SK-N-SH treated with all-trans-retinoic acid at 6 μM for 48 hours (cell line): Measurements from ENCODE around the gene ANK3.

ENCODE experiments used
- ATAC-seq: fragments of 200-7000 bp; cut with Tn5 transposase; 3 replicates; pipeline ENCODE4 v1.9.1; 2020; ENCODE audit warnings: mild to moderate bottlenecking, moderate library complexity
- ARNTL ChIP-seq: fragments of 450-650 bp; formaldehyde crosslinking; IDR thresholded peaks from 2 replicates; pipeline ENCODE4 v1.5.0; 2020; ENCODE audit warnings: low read depth, mild to moderate bottlenecking, moderate library complexity, borderline replicate concordance
- BACH2 ChIP-seq: fragments of 250-450 bp; sonication (Bioruptor Pico); IDR thresholded peaks from 2 replicates; pipeline ENCODE4 v1.9.0; 2021; ENCODE audit warnings: mild to moderate bottlenecking, borderline replicate concordance
- CSDC2 ChIP-seq: fragments of 250-450 bp; sonication (Bioruptor Pico); IDR thresholded peaks from 2 replicates; pipeline ENCODE4 v1.5.0; 2020; ENCODE audit warnings: mild to moderate bottlenecking, moderate library complexity
- ESRRG ChIP-seq: fragments of 250-450 bp; sonication (Bioruptor Pico); IDR thresholded peaks from 2 replicates; pipeline ENCODE4 v1.6.1; 2021; ENCODE audit warnings: mild to moderate bottlenecking
- GLIS3 ChIP-seq: fragments of 250-450 bp; sonication (Bioruptor Pico); IDR thresholded peaks from 2 replicates; pipeline ENCODE4 v1.5.0; 2020; ENCODE audit warnings: mild to moderate bottlenecking, moderate library complexity
- ISL1 ChIP-seq: fragments of 250-450 bp; sonication (Bioruptor Pico); IDR thresholded peaks from 2 replicates; pipeline ENCODE4 v2.1.2; 2022; ENCODE audit warnings: mild to moderate bottlenecking, moderate library complexity
- OSR1 ChIP-seq: fragments of 250-450 bp; sonication (Bioruptor Pico); IDR thresholded peaks from 2 replicates; pipeline ENCODE4 v1.8.0; 2022; ENCODE audit warnings: moderate library complexity, mild to moderate bottlenecking, inconsistent platforms
- PATZ1 ChIP-seq: fragments of 250-450 bp; sonication (Bioruptor Pico); IDR thresholded peaks from 2 replicates; pipeline ENCODE4 v1.8.0; 2020; ENCODE audit warnings: mild to moderate bottlenecking, moderate library complexity, borderline replicate concordance
- PPARA ChIP-seq: fragments of 250-450 bp; sonication (Bioruptor Pico); IDR thresholded peaks from 2 replicates; pipeline ENCODE4 v1.5.0; 2020; ENCODE audit warnings: mild to moderate bottlenecking, borderline replicate concordance
- RARB ChIP-seq: fragments of 250-450 bp; sonication (Bioruptor Pico); IDR thresholded peaks from 2 replicates; pipeline ENCODE4 v1.8.0; 2021; ENCODE audit warnings: mild to moderate bottlenecking, moderate library complexity
- SNAI2 ChIP-seq: fragments of 250-450 bp; sonication (Bioruptor Pico); IDR thresholded peaks from 2 replicates; pipeline ENCODE4 v1.5.0; 2020; ENCODE audit warnings: mild to moderate bottlenecking, moderate library complexity
- TCF4 ChIP-seq: fragments of 250-450 bp; sonication (Bioruptor Pico); IDR thresholded peaks from 2 replicates; pipeline ENCODE4 v1.8.0; 2021; ENCODE audit warnings: mild to moderate bottlenecking, moderate library complexity, borderline replicate concordance
- TOX ChIP-seq: fragments of 250-450 bp; sonication (Bioruptor Pico); IDR thresholded peaks from 2 replicates; pipeline ENCODE4 v1.8.0; 2021; ENCODE audit warnings: mild to moderate bottlenecking, moderate library complexity, borderline replicate concordance
- TSHZ2 ChIP-seq: fragments of 250-450 bp; sonication (Bioruptor Pico); IDR thresholded peaks from 2 replicates; pipeline ENCODE4 v1.5.0; 2020; ENCODE audit warnings: mild to moderate bottlenecking, moderate library complexity
- ZC3H10 ChIP-seq: fragments of 250-450 bp; sonication (Bioruptor Pico); IDR thresholded peaks from 2 replicates; pipeline ENCODE4 v1.5.1; 2021; ENCODE audit warnings: mild to moderate bottlenecking, moderate library complexity
- ZFP3 ChIP-seq: fragments of 250-450 bp; sonication (Bioruptor Pico); IDR thresholded peaks from 2 replicates; pipeline ENCODE4 v1.5.0; 2020; ENCODE audit warnings: mild to moderate bottlenecking, moderate library complexity
- ZFP30 ChIP-seq: fragments of 450-650 bp; formaldehyde crosslinking; IDR thresholded peaks from 2 replicates; pipeline ENCODE4 v1.5.0; 2022; ENCODE audit warnings: mild to moderate bottlenecking, moderate library complexity
- ZNF565 ChIP-seq: fragments of 450-650 bp; formaldehyde crosslinking; conservative IDR thresholded peaks from 2 replicates; pipeline ENCODE4 v1.5.0; 2020; ENCODE audit warnings: low read depth, mild to moderate bottlenecking, moderate library complexity
- ZNF70 ChIP-seq: fragments of 450-650 bp; formaldehyde crosslinking; IDR thresholded peaks from 2 replicates; pipeline ENCODE4 v1.5.0; 2020; ENCODE audit warnings: mild to moderate bottlenecking, moderate library complexity
- ZNF8 ChIP-seq: fragments of 450-650 bp; formaldehyde crosslinking; IDR thresholded peaks from 2 replicates; pipeline ENCODE4 v1.5.0; 2020; ENCODE audit warnings: mild to moderate bottlenecking, moderate library complexity
- TF ChIP-seq, protein P1 (sequence below): fragments of 250-450 bp; sonication (Bioruptor Pico); IDR thresholded peaks from 2 replicates; pipeline ENCODE4 v1.5.1; 2021; ENCODE audit warnings: mild to moderate bottlenecking, moderate library complexity
- TF ChIP-seq, protein P2 (sequence below): fragments of 250-450 bp; sonication (Bioruptor Pico); IDR thresholded peaks from 2 replicates; pipeline ENCODE4 v1.5.1; 2020; ENCODE audit warnings: low read depth, mild to moderate bottlenecking, moderate library complexity

Gene ANK3

GRCh38 chr10:60396766-60397165 is 7.1 kb upstream of the ANK3 start:
- peak; percentile 89 for ATAC-seq
- no peak for TF ChIP-seq ZNF8 (CRISPR knock-in tag)
- TF ChIP-seq TOX (CRISPR knock-in tag): no peak
- no peak for TF ChIP-seq ZC3H10
- TF ChIP-seq PATZ1: no peak
- TF ChIP-seq ZFP30: no peak
- TF ChIP-seq, all 23 proteins: peak for 0

DNA sequence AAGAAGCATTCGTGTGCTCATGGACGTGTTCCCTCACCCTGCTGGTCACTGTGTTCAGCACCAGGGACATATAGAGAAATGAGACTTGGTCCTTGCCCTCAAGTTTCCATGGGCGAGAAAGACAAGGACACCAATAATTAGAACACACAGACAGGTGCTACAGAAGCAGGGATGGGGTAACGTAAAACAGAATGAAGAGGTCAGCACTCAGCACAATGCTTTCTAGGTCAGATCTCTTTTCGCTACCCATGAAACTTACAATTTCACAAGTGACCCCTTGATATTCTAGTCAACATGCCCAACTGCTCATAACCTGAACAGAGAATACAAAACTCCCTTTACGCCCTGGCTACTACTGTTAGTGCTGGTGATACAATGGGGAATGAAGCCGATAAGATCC is 6.0 kb upstream of the ANK3 start:
- ATAC-seq: no peak
- TF ChIP-seq SNAI2 (CRISPR knock-in tag): no peak
- no peak for TF ChIP-seq OSR1
- no peak for TF ChIP-seq GLIS3 (CRISPR knock-in tag)
- TF ChIP-seq ISL1: no peak

DNA sequence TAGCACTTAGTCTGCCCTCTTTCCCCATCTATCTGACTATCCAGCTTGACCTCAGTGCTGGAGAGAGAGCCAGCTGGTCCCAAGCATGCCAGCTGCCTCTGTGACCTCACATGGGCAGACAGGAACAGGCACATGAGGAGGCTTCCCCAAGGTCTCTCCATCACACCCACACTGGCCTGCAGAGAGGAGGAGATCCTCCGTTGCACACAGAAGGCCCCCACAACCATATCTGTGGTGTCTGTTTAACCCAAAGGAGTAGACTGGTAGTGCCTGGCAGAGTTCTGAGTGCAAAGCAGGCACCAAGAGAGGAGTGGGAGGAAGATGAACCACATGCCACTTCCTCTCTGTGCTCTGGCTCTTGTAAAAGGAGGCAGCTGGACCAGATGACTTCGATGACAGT is 4.8 kb upstream of the ANK3 start:
- ATAC-seq: no peak
- TF ChIP-seq CSDC2 (CRISPR knock-in tag) (no peak), ZNF8 (CRISPR knock-in tag) (no peak), ZC3H10 (no peak), OSR1 (no peak)

- TF ChIP-seq PPARA (CRISPR knock-in tag) (no peak), CSDC2 (CRISPR knock-in tag) (no peak), TSHZ2 (CRISPR knock-in tag) (no peak), ISL1 (no peak), ARNTL (CRISPR knock-in tag) (no peak), ZFP3 (CRISPR knock-in tag) (no peak), ZC3H10 (no peak), ZNF8 (CRISPR knock-in tag) (no peak), ESRRG (no peak), SNAI2 (CRISPR knock-in tag) (no peak), TOX (CRISPR knock-in tag) (no peak), PATZ1 (no peak), ZFP30 (no peak), ZNF565 (no peak), TCF4 (CRISPR knock-in tag) (no peak), OSR1 (no peak)
- TF ChIP-seq, protein P1, sequence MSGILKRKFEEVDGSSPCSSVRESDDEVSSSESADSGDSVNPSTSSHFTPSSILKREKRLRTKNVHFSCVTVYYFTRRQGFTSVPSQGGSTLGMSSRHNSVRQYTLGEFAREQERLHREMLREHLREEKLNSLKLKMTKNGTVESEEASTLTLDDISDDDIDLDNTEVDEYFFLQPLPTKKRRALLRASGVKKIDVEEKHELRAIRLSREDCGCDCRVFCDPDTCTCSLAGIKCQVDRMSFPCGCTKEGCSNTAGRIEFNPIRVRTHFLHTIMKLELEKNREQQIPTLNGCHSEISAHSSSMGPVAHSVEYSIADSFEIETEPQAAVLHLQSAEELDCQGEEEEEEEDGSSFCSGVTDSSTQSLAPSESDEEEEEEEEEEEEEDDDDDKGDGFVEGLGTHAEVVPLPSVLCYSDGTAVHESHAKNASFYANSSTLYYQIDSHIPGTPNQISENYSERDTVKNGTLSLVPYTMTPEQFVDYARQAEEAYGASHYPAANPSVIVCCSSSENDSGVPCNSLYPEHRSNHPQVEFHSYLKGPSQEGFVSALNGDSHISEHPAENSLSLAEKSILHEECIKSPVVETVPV (CRISPR knock-in tag): no peak
- ATAC-seq: peak; percentile 25; the same call in 1 of the 3 replicates
Measured at GRCh38 chr10:60390224-60390626, 550 bp upstream of the ANK3 start.

- TF ChIP-seq ZFP30 (no peak), BACH2 (no peak), ARNTL (CRISPR knock-in tag) (no peak), RARB (CRISPR knock-in tag) (no peak), CSDC2 (CRISPR knock-in tag) (no peak), ZNF565 (no peak), ZNF70 (CRISPR knock-in tag) (no peak)
- TF ChIP-seq, protein P2, sequence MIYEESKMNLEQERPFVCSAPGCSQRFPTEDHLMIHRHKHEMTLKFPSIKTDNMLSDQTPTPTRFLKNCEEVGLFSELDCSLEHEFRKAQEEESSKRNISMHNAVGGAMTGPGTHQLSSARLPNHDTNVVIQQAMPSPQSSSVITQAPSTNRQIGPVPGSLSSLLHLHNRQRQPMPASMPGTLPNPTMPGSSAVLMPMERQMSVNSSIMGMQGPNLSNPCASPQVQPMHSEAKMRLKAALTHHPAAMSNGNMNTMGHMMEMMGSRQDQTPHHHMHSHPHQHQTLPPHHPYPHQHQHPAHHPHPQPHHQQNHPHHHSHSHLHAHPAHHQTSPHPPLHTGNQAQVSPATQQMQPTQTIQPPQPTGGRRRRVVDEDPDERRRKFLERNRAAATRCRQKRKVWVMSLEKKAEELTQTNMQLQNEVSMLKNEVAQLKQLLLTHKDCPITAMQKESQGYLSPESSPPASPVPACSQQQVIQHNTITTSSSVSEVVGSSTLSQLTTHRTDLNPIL: no peak
- ATAC-seq: no peak
Measured at GRCh38 chr10:60388709-60389301, 870 bp downstream of the ANK3 start.
